Keratinocyte (primary cell): Measurements from ENCODE around the gene PIK3CG.

ENCODE experiments used
- CTCF ChIP-seq, 3 experiments: IDR thresholded peaks in 1 of 3; conservative IDR thresholded peaks in 1 of 3; optimal IDR thresholded peaks in 1 of 3; 2 replicates in 2 of 3; 3 replicates in 1 of 3; pipeline versions ENCODE3 to v1.5.1; 2011; ENCODE audit warnings: low read length in 3 of 3, mild to moderate bottlenecking in 3 of 3, moderate library complexity in 2 of 3, control low read depth in 1 of 3, inconsistent platforms in 1 of 3; ENCODE audit not compliant: insufficient read depth in 2 of 3; ENCODE audit errors: extremely low read depth in 1 of 3
- EZH2 ChIP-seq: IDR thresholded peaks from one replicate; pipeline ENCODE4 v1.6.1; 2012; ENCODE audit warnings: inconsistent platforms, mild to moderate bottlenecking, low read length, moderate library complexity

GRCh38 chr7:106871793-106872571 lies 6.9 kb downstream of the PIK3CG start:
- TF ChIP-seq CTCF (optimal IDR thresholded peaks at IDR 0.05 in 1 of 3, IDR thresholded peaks at IDR 0.05 in 1 of 3, conservative IDR thresholded peaks at IDR 0.05 in 1 of 3; ENCODE audit: extremely low read depth in 1 of 3, insufficient read depth in 2 of 3, low read length in 3 of 3) = no peak
- no peak for TF ChIP-seq EZH2
